NCI-H748 treated with DMSO at 0.1 percent for 48 hours (cell line): ENCODE results near the gene CD9.
"Not testable (repeated sequence)": the region's sequence is repeated elsewhere in the genome, so short reads cannot be mapped to it uniquely, and the experiment has no call there.

Source experiments
- DNase-seq: peaks from one replicate; lab custom pipeline; 2025; lab: John Stamatoyannopoulos, UW

The CD9 gene

DNA sequence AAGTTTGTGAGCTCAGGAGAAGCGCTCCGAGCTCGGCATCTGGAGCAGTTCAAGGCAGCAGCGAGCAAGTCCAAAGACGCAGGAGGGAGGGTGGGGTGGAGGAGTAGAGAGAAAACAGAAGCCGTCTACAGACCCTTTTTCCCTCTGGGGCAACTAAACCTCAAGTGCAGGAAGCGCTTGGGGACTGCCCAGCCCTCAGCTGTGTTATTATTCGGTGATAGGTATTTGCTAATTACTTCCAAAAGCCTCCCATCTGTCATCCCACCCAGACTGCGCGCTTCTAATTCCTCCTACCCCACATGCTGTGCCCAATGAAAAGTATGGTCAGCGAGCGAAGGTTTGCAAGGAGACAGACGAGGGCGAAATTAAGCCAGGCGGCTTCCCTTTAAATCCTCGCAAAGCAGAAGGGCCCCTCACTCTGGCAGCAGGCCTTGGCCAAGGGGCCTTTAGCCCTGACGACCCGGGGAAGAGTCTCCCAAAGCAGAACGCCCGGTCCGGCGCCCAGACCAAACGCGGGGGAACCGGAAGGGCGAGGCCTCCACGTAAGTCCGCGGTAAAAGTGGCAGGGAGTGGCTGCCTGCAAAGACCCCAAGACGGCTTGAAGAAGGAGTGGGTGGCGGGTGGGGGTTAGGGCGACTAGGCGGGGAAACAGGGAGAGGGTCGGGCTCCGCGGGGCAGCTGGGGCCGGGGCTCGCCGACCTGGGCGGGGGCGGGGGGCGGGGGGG lies 507 bp upstream of the CD9 start:
- DNase-seq: no peak

- DNase-seq: peak; percentile 8
Measured at GRCh38 chr12:6201213-6201608, 1.0 kb downstream of the CD9 start.

- no peak for DNase-seq
Measured at GRCh38 chr12:6201826-6202225, 1.6 kb downstream of the CD9 start.

- DNase-seq: no peak
Measured at GRCh38 chr12:6202304-6202703, 2.1 kb downstream of the CD9 start.

- DNase-seq: no peak
Measured at GRCh38 chr12:6202846-6203245, 2.6 kb downstream of the CD9 start.

GRCh38 chr12:6203601-6204000 lies 3.4 kb downstream of the CD9 start:
- DNase-seq: no peak

- no peak for DNase-seq
Measured at GRCh38 chr12:6204533-6205143, 4.4 kb downstream of the CD9 start.

DNA sequence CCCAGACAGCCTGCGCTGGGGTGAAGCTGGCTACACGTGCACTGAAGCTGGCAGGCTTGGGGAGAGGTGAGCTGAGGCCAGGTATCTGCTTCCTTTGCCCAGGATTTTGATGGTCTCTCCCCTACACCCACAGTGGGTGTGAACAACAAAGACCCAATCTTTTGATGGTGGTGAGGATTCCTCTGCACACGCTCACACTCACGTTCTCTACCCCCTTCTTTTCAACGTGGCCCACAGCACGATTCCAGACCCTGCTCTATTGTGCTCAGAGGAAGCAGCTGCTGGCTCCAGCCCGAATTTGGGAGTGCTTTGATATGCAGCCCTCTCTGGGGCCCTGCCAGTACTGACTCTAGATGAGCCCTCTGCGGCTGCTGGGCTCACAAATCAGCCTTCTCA lies 4.9 kb downstream of the CD9 start:
- no peak for DNase-seq

DNA sequence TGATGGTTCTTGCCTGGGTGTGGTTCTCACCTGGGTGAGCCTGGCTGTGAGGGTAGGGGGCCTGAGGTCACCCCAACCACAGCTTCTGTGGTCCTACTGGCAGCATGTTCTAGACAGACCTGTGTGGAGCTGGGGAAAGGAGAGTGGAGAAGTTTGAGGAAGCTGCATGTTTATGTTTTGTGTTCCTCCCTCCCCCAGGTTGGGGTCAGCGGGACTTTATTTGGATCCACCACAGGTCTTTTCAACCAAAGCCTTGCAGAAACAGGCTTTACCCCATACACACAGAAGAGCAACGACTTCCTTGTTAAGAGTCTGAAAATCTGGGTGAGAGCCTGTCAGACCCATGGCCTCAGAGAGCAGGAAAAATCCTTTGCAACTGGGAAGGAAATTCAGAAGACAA lies 5.6 kb downstream of the CD9 start:
- DNase-seq: no peak

- no peak for DNase-seq
Measured at GRCh38 chr12:6206327-6206726, 6.1 kb downstream of the CD9 start.

DNA sequence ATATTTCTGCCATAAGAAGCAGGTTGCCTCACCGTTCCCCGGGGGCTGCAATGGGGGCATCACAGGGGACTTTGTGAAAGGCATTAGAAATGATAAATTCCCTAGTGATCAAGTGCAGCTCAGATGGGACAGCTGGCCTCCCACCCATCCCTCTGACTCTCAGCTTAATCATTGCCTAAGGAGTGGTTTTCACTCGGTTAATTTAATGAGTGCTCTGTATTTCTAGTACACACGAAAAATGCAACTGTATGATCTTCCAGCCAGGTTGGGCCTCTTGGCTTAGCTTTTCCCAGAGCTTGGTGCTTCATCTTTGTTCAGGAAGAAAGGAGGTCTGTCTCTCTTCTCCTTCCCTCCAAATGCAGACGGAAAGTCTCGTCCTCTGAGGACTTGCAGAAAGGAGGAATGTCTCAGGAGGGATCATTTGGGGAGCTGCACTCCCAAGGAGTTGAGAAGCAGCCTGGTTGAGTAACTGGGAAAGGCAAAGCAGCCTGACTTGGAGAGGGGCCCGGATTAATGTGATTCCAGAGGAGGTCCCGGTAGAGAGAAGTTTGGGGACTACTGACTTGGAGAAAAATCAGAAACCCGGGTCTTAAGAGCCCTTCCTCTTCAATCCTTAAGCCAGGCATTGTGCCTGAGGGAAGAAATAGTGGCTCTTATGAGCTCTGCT lies 7.2 kb downstream of the CD9 start:
- no peak for DNase-seq

DNA sequence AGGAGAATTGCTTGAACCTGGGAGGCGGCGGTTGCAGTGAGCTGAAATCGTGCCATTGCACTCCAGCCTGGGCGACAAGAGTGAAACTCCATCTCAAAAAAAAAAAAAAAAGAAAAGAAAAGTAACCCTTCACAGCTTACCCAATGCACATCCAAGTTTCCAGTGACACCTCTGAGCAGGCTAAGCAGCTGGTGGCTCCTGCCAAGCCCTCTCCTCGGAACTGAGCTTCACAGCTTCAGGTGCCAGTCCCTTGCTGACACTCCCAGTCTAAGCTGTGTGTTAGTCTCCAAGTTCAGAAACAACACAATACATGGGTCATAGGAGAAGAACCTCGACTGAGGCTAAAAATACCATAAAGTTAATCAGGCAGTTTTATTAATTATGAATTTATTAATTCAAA lies 7.9 kb downstream of the CD9 start:
- no peak for DNase-seq

GRCh38 chr12:6209428-6209827 lies 9.2 kb downstream of the CD9 start:
- not testable (repeated sequence) for DNase-seq

- no peak for DNase-seq
Measured at GRCh38 chr12:6211421-6211869, 11.2 kb downstream of the CD9 start.

DNA sequence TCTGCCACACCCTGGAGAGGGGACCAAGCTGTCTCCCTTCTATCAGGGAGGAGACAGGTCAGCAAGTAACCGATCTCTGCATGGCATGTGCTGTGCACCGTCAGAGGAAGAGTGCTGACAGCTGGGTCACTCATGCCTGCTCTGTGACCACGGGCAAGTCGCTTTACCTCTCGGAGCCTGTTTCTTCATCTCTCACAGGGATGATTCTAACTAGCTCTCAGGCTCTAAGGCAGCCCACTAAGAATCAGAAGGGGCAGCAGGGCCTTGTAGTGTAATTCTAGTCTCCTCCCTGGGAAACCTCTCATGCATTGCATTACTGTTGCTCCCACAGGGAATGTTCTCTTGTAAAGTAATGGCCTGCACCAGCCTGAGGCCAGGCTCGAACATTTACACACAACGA lies 11.9 kb downstream of the CD9 start:
- no peak for DNase-seq

GRCh38 chr12:6213969-6214368 lies 13.8 kb downstream of the CD9 start:
- no peak for DNase-seq

DNA sequence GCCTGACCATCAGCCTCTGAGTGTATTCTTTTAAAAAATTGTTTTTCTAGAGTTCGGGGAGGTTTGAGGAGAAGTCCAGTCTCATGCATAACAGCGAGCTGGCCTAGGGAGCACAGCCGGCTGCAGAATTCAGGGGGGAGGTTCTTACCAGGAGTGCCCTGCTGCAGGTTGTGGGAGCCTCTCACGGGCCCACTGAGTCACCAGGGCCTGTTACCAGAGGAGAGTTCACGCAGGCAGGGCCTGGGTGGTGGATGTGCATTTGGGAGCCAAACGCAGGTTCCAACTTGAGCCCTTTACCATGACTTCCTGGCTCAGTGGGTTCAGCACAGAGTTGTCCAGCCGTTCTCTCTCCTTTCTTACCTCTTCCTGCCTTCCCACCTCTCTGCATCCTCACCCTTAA lies 14.4 kb downstream of the CD9 start:
- no peak for DNase-seq

DNA sequence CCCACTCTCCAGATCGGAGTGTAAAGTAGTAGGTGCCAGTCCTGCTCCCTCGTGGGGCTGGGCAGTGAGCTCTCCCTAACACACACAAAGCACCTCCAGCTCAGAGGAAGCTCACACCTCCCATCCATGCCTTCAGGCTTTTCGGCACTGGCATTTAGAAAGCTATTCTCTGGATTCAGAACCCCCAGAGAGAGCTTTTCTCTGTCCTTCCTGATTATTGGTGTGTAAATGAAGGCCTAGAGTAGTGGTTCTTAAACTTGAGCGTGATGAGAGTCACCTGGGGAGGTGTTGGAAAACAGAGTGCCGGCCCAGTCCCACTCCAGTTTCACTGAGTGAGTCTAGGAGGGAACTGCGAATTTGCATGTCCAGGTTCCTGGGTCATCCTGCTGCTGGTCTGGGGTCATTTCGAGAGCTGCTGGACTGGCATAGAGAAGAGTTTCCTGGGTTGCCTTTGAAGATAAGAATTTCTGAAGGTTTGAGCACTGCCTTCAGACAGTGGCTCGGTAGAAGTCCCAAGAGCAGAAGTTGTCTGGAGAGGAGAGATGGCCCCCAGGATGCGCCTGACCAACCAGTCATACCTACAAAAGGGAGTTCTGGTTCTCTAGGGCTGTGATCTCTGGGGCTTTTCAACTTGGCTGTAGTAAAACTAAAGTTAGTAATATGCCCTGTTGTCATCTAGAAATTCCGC lies 15.1 kb downstream of the CD9 start:
- DNase-seq: no peak

DNA sequence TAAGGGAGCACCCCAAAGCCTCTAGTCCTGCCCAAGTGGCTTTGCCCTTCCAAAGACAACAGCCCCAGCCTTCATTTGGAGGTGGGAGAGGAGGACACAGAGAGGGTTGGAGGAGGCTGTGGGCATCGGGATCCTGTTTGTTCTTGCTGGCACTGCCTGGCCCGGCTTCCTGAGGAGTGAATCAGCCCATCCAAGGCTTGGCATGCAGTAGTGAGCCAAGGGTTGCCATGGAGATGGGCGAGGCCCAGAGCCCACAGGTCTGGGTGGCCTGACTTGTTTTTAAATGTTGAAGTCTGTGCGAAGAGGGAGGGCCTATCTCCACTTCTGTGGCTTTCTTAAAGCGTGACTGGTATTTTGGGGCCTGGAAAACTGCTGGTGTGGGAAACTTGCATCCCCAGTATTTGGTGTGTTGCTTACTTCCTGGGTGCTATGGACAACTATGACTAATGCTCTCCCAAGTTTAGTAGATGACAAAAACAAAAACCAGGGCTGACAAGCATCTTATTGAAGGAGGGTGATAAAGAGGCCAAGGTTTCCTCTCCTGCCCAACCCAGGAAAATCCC lies 15.8 kb downstream of the CD9 start:
- DNase-seq: no peak

GRCh38 chr12:6216581-6216980 lies 16.4 kb downstream of the CD9 start:
- no peak for DNase-seq

DNA sequence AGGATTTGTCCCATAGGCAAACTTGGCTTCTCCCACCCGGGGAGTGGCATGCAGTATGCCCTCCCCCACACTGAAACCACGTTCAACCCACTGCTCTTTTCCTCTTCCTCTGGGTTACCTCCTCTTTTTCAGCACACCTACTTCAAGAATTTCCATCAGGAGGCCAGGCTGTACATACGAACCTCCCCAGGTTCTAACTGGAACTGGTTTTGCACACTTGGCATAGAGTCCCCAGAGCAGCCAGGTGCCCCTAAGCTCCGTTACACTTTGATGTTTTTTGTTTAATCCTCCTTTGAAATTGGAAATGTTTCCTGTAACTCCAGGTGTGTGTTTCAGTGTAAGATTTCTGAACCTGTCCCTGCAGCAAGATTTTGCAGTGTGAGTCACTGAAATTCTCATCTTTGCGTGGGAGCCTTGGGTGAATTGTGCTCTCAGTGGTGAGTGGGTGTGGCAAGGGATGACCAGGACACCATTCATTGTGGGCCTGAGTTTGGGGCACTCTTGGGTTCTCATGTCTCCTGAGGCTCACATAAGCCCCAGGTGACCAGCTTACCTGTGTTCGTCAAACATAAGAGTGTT lies 18.2 kb downstream of the CD9 start:
- no peak for DNase-seq

DNA sequence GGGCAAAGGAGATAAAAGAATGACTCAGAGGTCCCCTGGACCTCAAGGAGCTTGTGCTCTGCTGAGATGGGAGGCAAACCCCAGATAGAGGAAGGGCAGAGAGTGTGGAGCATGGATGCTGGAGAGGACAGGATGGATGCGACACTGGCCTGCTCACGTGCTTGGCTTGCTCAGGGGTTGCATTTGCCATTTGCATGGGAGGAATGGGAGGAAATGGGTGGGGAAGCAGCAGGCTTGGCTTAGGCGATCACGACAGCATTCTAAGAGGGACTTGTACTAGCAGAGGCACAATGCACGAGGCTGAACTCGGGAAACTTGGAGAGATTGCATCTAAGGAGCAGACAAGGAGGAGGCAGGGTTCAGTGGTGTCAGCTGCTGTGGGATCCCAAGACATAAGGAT lies 19.8 kb downstream of the CD9 start:
- no peak for DNase-seq
